DMS 273 (cell line): ENCODE measurements around the gene STUB1.

ENCODE experiments used
- DNase-seq: peaks from one replicate; lab custom pipeline; 2025; ENCODE audit not compliant: unreplicated experiment; lab: John Stamatoyannopoulos, UW

Gene STUB1

DNA sequence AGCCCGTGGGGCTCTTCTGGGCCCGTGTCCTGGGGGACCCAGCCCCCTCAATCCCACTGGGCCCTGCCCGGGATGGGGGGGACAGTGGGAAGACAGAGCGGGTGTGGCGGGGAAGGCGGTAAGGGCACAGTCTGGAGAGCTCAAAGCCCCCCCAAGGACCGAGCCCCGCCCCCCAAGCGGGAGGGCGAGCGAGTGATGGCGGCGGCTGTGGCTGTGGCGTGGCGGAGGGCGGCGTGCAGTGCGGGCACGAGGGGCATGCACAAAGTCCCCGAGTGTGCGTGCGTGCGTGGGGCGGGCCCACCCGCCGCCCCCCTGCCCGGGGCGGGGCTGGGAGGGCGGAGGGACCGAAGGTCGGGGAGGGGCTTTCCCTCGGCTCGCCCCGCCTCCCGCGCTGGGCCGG, 13.6 kb downstream of the STUB1 start:
- DNase-seq = no peak

- no peak for DNase-seq
These were observed 14.1 kb downstream of the STUB1 start for GRCh38 chr16:694187-694862.

DNA sequence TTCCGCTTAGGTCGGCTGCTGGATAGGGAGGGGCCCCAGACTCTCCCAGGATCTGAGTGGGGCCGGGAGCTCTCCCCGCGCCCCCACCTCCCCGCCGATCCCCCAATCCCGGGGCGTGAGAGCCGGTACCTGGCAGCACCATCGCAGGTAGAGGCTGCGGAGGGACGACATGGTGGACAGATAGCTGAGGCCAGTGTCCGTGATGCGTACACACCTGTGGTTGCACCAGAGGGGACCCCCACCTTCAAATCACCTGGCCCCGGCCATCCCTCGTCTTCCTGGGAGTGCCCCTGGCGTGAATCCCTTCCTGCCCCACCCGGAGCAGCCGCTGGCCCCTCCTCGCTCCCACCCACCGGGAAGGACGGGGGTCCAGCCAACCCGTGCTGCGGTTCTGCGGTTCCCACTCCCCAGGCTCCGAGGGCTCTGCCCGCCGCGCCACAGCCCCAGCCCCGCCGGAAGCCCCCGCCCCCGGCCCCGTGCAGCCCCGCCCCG, 14.7 kb downstream of the STUB1 start:
- no peak for DNase-seq

GRCh38 chr16:695355-696089, 15.3 kb downstream of the STUB1 start:
- DNase-seq = no peak

- no peak for DNase-seq
These were observed 18.9 kb downstream of the STUB1 start for GRCh38 chr16:698911-699671.

DNA sequence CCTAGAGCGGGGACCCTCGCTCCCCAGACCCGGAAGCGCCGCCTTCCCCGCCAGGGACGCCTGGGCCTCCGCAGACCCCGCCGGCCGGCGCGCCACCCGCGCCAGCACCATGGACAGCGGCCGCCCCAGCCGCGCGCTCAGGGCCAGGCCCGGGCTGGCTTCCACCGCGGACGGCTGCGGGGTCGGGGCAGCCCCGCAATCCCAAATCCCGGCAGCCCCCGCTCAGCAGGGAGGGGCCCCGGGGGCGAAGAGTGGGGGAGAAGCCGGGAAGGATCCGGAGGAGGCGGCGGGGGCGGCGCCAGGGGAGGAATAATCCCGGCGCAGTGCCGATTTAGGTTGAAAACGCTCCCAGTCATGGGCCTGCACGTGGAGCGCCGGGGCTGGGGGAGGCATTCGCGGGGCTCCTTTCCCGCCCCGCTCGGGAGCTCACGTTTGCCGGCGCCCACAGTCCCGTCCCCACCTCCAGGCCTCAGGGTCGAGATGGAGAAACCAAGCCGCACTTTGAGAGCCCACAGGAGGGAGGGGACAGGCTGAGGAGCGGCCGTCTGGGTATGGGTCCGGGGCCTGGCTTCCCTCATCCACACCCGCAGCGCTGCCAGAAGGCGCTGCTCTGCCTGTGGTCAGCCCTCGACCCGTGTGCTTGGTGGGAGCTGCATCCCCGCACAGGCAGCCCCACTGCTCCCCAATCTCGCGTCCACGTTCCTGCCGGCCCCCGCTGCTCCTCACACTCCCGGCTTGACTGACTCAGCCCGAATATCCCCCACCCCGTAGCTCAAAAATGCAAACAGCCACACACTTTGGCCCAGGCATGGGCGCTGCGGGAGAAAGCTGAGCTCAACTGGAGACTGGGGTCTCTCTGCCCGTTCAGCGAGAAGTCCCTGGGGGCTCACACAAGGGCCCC, 20.7 kb downstream of the STUB1 start:
- no peak for DNase-seq

GRCh38 chr16:702341-702740, 22.1 kb downstream of the STUB1 start:
- DNase-seq = no peak

DNA sequence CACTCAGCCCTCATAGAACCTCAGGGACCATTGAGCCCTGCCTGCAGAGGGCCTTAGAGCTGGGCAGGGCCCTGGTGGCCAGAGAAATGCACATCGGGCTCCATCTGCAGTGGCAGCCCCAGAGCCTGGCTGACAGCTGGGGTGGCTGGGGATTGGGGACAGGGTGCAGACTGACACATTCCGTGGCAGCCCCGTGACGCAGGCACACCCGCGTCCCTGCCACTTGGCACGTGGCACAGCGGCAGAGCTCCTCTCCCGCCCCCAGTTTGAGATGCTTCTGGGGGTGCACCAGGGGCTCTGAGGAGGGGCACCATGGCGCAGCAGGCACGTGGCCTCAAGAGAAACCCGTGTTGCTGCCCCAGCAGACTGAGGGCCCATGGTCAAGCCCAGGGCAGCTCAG, 23.2 kb downstream of the STUB1 start:
- no peak for DNase-seq

DNA sequence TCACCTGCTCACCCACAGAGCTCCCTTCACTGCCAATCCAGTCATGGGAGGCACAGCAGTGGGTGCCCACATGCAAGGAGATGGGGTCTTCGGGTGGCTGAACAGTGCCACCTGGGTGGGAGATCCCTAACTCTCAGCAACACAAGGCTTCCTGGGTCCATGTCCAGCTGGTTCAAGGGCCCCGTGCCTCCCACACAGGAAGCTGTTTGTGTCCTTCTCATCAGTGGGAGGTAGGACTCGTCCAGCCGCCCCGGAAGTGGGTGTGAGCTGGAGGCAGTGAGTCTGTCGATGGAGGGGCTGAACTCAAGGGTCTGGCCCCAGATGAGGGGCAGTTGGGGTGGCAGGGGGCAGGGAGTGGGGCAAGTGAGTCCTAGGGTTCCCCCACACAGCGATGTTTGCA, 23.8 kb downstream of the STUB1 start:
- DNase-seq = no peak

GRCh38 chr16:704552-705380, 24.6 kb downstream of the STUB1 start:
- DNase-seq = peak; percentile 69

GRCh38 chr16:705431-706188, 25.4 kb downstream of the STUB1 start, which contains the start of gene FBXL16:
TSS of gene FBXL16 (minus strand) at chr16:705801. CDS start at chr16:697405, 8,396 bp downstream.
- peak; percentile 96 for DNase-seq

GRCh38 chr16:706189-707061, 26.2 kb downstream of the STUB1 start:
- peak; percentile 69 for DNase-seq

DNA sequence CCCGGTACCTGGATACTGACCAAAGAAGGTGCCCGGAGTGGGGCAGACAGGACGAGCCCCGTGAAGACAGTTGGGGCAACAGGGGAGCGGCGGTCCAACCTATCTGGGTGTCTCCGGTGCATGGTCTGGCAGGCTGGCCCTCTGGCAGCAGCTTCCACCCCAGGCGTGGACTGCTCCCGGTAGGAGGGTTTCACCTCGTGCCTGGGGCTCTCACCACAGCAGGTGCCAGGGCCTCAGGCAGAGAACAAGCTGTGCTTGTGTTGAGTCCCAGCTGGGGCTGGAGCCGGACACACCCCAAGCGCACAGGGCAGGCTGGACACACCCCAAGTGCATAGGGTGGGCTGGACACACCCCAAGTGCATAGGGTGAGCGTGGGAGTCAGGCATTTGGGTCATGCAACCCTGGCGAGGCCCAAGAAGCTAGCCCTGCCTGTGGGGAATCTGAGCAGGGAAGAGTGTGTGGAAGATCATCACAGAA, 26.9 kb downstream of the STUB1 start:
- DNase-seq = peak; percentile 68

GRCh38 chr16:708019-708418, 27.8 kb downstream of the STUB1 start:
- DNase-seq = no peak

GRCh38 chr16:708959-709358, 28.7 kb downstream of the STUB1 start:
- peak; percentile 45 for DNase-seq

- DNase-seq = peak; percentile 98
These were observed 29.6 kb downstream of the STUB1 start for GRCh38 chr16:709566-710499.
